ENCODE measurements around the gene ATG10. TPM values are rescaled to one million over a fixed set of nuclear protein-coding genes. Genes with fewer than 3 reads are reported as not detected.

The ATG10 gene
- total RNA-seq, 2 experiments from 2014 or later: 9.3 to 13.3 TPM

Other genes starting within 250 kb of the ATG10 start
- 10 to 100 TPM; 13.1 to 21.5 TPM for gene SSBP2, start 220.9 kb upstream of the ATG10 start, total RNA-seq